PFSK-1 (cell line): ENCODE measurements around the gene FSCN2.

Experiments
- FOXP2 ChIP-seq: optimal IDR thresholded peaks from 2 replicates; pipeline ENCODE3; 2011; ENCODE audit warnings: borderline replicate concordance, control low read depth, inconsistent platforms; ENCODE audit not compliant: insufficient read depth; ENCODE audit errors: extremely low read length, extremely low read depth
- POLR2AphosphoS5 ChIP-seq: IDR thresholded peaks from 2 replicates; pipeline ENCODE4 v1.6.1; 2012; ENCODE audit warnings: low read depth, mild to moderate bottlenecking, control low read depth, low read length, moderate library complexity
- SIN3A ChIP-seq: IDR thresholded peaks from 2 replicates; pipeline ENCODE4 v1.6.1; 2012; ENCODE audit warnings: mild to moderate bottlenecking, low read length, moderate library complexity, borderline replicate concordance; ENCODE audit not compliant: insufficient read depth
- TAF1 ChIP-seq: IDR thresholded peaks from 2 replicates; pipeline ENCODE4 v1.6.1; 2012; ENCODE audit warnings: low read length, control low read depth, borderline replicate concordance; ENCODE audit not compliant: insufficient read depth
- TF ChIP-seq, protein P1 (sequence below), 2 experiments: IDR thresholded peaks; 2 replicates each; pipeline versions ENCODE4 v1.6.1 to v1.8.0; 2011 to 2012; ENCODE audit warnings: low read depth in 2 of 2, low read length in 2 of 2, control low read depth in 1 of 2, inconsistent platforms in 1 of 2, mild to moderate bottlenecking in 1 of 2, moderate library complexity in 1 of 2; ENCODE audit not compliant: insufficient read depth in 1 of 2

FSCN2 gene

DNA sequence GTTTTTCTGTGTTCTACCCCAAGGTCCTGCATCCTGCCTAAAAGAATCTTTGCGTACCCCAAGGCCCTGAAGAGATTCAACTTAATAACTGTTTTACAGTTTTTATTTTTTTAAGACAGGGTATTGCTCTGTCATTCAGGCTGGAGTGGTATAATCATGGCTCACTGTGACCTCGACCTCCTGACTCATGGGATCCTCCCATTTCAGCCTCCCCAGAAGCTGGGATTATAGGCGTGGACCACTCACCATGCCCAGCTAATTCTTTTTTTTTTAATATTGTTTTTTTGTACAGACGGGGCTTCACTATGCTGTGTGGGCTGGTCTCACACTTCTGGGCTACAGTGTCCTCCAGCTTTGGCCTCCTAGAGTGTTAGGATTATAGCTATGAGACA is 33.3 kb downstream of the FSCN2 start:
- TF ChIP-seq FOXP2 (no peak), SIN3A (no peak), TAF1 (no peak), POLR2AphosphoS5 (no peak)
- TF ChIP-seq, protein P1, sequence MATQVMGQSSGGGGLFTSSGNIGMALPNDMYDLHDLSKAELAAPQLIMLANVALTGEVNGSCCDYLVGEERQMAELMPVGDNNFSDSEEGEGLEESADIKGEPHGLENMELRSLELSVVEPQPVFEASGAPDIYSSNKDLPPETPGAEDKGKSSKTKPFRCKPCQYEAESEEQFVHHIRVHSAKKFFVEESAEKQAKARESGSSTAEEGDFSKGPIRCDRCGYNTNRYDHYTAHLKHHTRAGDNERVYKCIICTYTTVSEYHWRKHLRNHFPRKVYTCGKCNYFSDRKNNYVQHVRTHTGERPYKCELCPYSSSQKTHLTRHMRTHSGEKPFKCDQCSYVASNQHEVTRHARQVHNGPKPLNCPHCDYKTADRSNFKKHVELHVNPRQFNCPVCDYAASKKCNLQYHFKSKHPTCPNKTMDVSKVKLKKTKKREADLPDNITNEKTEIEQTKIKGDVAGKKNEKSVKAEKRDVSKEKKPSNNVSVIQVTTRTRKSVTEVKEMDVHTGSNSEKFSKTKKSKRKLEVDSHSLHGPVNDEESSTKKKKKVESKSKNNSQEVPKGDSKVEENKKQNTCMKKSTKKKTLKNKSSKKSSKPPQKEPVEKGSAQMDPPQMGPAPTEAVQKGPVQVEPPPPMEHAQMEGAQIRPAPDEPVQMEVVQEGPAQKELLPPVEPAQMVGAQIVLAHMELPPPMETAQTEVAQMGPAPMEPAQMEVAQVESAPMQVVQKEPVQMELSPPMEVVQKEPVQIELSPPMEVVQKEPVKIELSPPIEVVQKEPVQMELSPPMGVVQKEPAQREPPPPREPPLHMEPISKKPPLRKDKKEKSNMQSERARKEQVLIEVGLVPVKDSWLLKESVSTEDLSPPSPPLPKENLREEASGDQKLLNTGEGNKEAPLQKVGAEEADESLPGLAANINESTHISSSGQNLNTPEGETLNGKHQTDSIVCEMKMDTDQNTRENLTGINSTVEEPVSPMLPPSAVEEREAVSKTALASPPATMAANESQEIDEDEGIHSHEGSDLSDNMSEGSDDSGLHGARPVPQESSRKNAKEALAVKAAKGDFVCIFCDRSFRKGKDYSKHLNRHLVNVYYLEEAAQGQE (IDR thresholded peaks at IDR 0.05; ENCODE audit: insufficient read depth in 1 of 2, low read depth in 2 of 2, low read length in 2 of 2) = no peak

GRCh38 chr17:81563861-81564586 is 35.8 kb downstream of the FSCN2 start:
- TF ChIP-seq, protein P1 (IDR thresholded peaks at IDR 0.05; ENCODE audit: insufficient read depth in 1 of 2, low read depth in 2 of 2, low read length in 2 of 2) = no peak
- TF ChIP-seq TAF1 (no peak), FOXP2 (no peak), SIN3A (no peak)

- TF ChIP-seq, protein P1 (IDR thresholded peaks at IDR 0.05; ENCODE audit: insufficient read depth in 1 of 2, low read depth in 2 of 2, low read length in 2 of 2) = no peak
- TF ChIP-seq TAF1 = no peak
- no peak for TF ChIP-seq POLR2AphosphoS5
- no peak for TF ChIP-seq FOXP2
- TF ChIP-seq SIN3A = no peak
These were observed 36.6 kb downstream of the FSCN2 start for GRCh38 chr17:81564778-81565177.

DNA sequence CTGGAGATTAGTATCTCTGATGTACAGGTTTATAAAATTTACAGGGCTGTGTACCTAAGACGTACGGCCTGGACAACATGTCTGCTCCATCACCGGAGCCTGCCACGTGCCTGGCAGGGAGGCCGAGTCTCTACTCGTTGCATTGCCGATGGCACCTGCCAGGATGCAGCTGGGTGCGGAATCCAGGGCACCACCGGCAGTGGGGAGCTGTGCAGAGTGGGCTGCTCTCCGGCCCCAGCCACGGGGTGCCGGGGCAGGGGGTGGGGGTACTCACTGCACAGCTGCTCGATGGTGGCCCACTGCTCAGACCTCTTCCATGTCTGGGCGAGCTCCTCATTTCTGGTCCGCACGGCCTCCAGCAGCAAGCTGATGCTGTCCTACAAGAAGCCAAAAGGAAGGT is 37.1 kb downstream of the FSCN2 start:
- TF ChIP-seq SIN3A (no peak), POLR2AphosphoS5 (no peak), FOXP2 (no peak), TAF1 (no peak)
- TF ChIP-seq, protein P1 (IDR thresholded peaks at IDR 0.05; ENCODE audit: insufficient read depth in 1 of 2, low read depth in 2 of 2, low read length in 2 of 2) = no peak
